ENCODE data around the gene ERC1. TPM values are rescaled to one million over a fixed set of nuclear protein-coding genes. Genes with fewer than 3 reads are reported as not detected.
A peak's percentile ranks its signal among the peaks of the same experiment; 100 is the strongest.

The ERC1 gene
- total and polyA plus RNA-seq, 9 of the 15 experiments (the other 6 are each of a cell fraction or from before 2014, with no cell fraction given): 0.74 to 11.8 (median 4.8) TPM

DNA sequence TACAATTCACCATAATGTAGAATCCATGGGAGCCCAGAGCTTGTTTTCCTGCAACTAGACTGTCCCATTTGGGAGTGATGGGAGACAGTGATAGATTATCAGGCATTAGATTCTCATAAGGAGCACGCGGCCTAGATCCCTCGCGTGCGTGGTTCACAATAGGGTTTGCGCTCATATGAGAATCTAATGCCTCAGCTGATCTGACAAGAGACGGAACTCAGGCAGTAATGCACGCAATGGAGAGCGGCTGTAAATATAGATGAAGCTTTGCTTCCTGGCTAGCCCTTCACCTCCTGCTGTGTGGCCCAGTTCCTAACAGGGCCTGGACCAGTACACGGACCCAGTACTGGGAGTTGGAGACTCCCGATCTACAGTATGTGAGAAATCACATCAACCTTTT lies 476.7 kb downstream of the ERC1 start (continued):
- TF ChIP-seq, protein P1, sequence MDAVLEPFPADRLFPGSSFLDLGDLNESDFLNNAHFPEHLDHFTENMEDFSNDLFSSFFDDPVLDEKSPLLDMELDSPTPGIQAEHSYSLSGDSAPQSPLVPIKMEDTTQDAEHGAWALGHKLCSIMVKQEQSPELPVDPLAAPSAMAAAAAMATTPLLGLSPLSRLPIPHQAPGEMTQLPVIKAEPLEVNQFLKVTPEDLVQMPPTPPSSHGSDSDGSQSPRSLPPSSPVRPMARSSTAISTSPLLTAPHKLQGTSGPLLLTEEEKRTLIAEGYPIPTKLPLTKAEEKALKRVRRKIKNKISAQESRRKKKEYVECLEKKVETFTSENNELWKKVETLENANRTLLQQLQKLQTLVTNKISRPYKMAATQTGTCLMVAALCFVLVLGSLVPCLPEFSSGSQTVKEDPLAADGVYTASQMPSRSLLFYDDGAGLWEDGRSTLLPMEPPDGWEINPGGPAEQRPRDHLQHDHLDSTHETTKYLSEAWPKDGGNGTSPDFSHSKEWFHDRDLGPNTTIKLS (IDR thresholded peaks at IDR 0.05; ENCODE audit: borderline replicate concordance, low read depth): no peak

DNA sequence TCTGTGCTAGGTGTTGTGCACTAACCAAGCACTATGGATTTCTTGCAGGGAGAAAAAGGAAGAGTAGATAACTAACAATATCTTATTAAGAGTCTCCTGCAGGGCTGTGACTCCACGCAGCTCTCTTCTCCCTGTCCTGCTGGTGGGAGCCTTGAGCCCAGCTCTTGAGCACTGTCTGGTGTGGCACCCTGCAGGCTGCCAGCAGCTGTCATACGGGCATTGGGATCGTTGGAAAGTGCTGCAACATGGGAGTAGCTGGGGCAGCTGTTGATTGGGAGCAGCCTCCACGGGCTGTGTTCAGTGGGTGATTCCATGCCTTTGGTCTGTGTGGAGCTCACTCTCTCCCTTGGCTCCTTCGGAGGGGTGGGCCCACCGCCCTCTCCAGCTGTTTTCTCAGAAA lies 478.0 kb downstream of the ERC1 start:
- Histone ChIP-seq H3K4me3 (no peak overlapping the region), H4K20me1 (replicated peaks; ENCODE audit: control insufficient read depth, insufficient read depth, low read length) (no peaks in the 10 kb centered on the region), H3K36me3 (ENCODE audit: control insufficient read depth, insufficient read depth, low read length) (no peaks in the 10 kb centered on the region), H3K27me3 (ENCODE audit: control insufficient read depth in 2 of 2, insufficient read depth in 2 of 2, low read length in 2 of 2) (no peaks in the 10 kb centered on the region), H3K9me3 (replicated peaks; ENCODE audit: control insufficient read depth, insufficient read depth, low read depth, low read length) (no peaks in the 10 kb centered on the region), H2AFZ (ENCODE audit: low read depth, low read length) (no peak overlapping the region), H3K4me1 (replicated peaks in 1 of 2; ENCODE audit: control insufficient read depth in 2 of 2, insufficient read depth in 2 of 2, low read length in 2 of 2) (no peaks in the 10 kb centered on the region; a peak in 3 of 5 replicates), H3K4me2 (ENCODE audit: insufficient read depth, low read length) (no peak overlapping the region), H3K9ac (ENCODE audit: insufficient read depth in 1 of 2, low read depth in 2 of 2, low read length in 2 of 2) (peak overlapping the region in 1 of 2 experiments; percentile 65; a peak in 1 of 4 replicates), H3K9me1 (ENCODE audit: control insufficient read depth, insufficient read depth, low read length) (no peaks in the 10 kb centered on the region), H3K27ac (ENCODE audit: extremely low read depth, low read depth, low read length) (no peak overlapping the region), H3K79me2 (ENCODE audit: control insufficient read depth, insufficient read depth, low read length) (no peaks in the 10 kb centered on the region)
- 40% methylated on average over 4 of the region's 6 CpGs for WGBS (ENCODE audit: insufficient coverage, low coverage, missing lambda C conversion rate)
- no TSS peak for BruUV-seq (replicated peaks)
- CTCF ChIA-PET (ENCODE audit: low intra/inter-chr PET ratio): no interaction called here
- TF ChIP-seq, protein P2, sequence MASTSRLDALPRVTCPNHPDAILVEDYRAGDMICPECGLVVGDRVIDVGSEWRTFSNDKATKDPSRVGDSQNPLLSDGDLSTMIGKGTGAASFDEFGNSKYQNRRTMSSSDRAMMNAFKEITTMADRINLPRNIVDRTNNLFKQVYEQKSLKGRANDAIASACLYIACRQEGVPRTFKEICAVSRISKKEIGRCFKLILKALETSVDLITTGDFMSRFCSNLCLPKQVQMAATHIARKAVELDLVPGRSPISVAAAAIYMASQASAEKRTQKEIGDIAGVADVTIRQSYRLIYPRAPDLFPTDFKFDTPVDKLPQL (IDR thresholded peaks at IDR 0.05; ENCODE audit: extremely low read depth, insufficient read length): no peak
- TF ChIP-seq, protein P3, sequence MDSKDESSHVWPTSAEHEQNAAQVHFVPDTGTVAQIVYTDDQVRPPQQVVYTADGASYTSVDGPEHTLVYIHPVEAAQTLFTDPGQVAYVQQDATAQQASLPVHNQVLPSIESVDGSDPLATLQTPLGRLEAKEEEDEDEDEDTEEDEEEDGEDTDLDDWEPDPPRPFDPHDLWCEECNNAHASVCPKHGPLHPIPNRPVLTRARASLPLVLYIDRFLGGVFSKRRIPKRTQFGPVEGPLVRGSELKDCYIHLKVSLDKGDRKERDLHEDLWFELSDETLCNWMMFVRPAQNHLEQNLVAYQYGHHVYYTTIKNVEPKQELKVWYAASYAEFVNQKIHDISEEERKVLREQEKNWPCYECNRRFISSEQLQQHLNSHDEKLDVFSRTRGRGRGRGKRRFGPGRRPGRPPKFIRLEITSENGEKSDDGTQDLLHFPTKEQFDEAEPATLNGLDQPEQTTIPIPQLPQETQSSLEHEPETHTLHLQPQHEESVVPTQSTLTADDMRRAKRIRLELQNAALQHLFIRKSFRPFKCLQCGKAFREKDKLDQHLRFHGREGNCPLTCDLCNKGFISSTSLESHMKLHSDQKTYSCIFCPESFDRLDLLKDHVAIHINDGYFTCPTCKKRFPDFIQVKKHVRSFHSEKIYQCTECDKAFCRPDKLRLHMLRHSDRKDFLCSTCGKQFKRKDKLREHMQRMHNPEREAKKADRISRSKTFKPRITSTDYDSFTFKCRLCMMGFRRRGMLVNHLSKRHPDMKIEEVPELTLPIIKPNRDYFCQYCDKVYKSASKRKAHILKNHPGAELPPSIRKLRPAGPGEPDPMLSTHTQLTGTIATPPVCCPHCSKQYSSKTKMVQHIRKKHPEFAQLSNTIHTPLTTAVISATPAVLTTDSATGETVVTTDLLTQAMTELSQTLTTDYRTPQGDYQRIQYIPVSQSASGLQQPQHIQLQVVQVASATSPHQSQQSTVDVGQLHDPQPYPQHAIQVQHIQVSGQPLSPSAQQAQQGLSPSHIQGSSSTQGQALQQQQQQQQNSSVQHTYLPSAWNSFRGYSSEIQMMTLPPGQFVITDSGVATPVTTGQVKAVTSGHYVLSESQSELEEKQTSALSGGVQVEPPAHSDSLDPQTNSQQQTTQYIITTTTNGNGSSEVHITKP (IDR thresholded peaks at IDR 0.05; ENCODE audit: partially characterized antibody): no peak
- intact Hi-C loops (cut with micrococcal nuclease) (no loop called here), in situ Hi-C loops (cut with MboI) (no loop called here)
- FAIRE-seq (no peak), DNase-seq (ENCODE audit: extremely low read depth in 1 of 4, low spot score in 3 of 4) (no peak), ATAC-seq (no peak; the same call in 2 of the 3 replicates)
- POLR2A ChIA-PET: interaction anchor here (0.9 kb wide), 1 partner anchor 8 kb away, joined by 3 read pairs; no protein-coding TSS in a partner anchor

All from K562 (cell line).